ENCODE results near the gene GMCL2.

The GMCL2 gene

DNA sequence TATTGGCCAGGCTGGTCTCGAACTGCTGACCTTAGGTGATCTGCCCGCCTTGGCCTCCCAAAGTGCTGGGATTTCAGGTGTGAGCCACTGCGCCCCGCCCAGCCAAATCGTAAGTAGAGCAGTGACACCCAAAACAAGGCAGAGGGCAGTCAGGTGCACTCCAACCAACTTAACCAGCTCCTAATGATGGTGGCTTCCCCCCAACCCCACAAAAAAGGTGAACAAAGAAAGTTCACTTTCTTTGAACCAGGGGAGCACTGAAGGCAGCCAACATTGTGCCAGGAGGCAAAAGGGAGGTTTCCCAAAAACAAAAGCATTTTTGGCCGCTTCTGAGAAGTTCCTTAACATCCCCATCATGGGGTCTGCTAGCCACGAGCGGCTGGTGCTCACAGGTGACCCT is 9.6 kb downstream of the GMCL2 start:
- no peak for DNase-seq

DNA sequence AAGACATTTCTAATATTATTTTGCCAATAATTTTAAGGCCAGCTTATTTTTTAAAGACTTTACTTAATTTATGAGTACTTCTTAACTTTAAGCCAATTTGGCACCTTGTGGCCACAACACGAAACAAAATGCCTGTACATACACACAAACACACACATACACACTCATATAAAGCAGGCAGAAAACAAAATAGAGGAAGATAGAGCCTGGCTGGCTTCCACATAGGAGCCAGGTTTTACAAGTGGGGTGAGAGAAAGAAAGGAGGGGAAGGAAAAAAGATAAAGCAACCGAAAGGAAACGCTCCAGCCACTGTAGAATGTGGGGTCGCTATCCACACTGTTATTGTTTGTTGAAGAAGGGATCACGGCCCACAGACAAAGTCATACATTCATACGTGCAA is 10.4 kb downstream of the GMCL2 start:
- DNase-seq: no peak

DNA sequence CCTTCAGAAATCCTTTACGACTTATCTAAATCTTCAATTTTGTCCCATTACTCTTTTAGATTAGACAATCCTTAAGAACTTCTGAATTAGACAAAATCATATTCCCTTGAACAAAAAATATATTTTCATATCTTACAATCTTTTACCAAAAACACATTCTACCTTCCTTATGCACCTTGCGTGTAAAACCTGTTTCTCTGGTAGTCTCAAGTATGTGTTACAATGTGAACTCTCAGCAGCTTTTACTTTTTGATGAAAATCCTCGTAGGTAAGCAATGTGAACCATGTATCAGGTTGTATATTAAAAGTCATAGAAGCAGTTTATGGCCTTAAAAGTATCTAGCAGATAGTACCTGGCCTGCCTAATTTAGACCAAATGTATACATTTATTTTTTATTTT is 12.7 kb downstream of the GMCL2 start:
- no peak for DNase-seq

DNA sequence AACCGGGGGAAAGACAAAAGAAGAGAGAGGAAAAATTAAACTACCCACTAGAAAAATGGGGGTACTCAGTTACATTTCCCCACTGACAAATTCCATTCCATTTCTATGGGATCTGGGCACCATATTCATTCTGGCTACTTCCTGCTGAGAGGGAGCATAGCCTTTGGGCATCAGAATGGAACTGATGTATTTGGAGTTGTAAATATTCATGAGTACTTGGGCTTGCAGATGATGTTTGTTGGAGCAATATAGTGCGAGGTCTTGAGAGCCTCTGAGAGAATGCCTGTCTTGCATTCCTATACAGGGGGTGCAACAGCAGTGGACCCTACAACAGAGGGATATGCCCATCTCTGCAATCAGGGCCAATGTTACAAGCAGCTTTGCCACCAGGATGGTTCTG is 16.7 kb downstream of the GMCL2 start:
- DNase-seq: no peak

DNA sequence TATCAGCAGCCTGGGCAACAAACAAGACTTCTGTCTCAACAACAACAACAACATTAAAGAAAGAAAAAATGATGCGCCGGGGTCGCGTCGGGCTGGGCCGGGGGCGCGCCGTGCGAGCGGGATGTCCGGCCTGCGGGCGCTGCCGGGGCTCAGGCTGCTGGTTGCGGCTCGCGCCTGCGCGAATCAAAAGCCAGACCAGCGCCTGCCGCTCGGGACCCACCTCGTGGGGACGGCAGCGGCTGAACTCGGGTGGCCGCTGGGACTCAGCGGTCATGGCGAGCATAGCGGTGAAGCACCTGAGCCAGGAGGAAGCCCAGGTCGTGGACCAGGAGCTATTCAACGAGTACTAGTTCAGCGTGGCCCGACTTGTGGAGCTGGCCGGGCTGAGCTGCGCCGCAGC is 21.6 kb downstream of the GMCL2 start:
- DNase-seq: no peak

DNA sequence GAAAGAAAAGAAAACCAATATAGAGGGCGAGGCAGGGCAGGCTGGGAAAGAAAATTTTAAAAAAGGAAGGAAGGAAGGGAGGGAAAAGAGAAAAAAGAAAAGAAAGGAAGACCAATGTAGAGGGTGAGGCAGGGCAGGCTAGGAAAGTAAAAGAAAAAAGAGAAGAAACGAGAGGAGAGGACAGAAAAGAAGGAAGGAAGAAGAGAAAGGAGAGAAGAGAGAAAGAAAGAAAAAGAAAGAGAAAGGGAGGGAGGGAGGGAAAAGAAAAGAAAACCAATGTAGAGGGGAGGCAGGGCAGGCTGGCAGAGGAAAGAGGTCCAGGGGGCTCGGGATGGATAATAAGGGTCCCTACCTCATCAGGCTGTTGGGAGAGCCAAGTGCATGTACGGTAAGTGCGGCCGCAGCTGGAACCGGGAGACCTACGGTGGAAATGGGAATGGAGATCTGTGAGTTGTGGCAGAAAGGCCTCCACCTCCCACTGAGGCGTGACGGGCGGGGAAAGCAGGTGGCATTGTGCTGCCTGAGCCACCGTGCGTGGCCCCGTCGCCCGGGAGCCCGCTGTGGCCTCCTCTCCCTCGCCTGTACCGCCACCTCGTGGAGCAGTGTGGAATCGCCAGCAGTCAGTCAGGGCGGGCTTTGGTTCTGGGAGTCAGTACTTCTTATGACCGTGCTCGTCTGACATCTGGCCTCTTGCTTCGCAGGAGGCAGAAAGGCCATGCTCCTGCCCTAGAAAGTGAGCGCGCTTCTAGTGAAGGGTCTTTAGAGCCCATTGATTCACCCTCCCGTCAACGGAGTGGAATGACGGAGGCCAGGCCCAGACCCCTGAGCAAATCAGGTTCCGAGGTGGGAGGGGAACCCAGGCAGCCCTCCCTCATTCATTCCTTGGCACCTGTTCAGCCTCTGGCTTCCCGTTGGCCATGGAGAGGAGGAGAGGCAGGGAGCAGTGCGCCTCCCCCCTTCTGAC is 23.1 kb downstream of the GMCL2 start:
- peak; percentile 57 to 81 for DNase-seq

DNA sequence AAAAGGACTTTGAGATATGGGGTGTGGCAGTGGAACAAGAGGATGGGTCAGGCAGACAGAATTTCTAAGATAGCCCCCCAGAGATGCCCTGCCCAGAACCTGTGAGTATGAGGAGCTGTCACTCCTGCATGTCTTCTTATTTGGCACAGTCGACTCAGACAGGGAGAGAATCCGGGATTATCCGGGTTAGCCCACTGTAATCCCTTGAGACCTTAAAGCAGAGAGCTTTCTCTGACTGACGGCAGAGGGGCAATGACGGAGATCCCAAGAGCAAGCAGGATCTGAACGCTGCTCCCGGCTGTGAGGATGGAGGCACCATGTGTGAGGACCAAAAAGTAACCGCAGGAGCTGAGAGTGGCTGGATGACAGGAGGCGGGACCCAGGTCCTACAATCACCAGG is 24.7 kb downstream of the GMCL2 start:
- no peak for DNase-seq

DNA sequence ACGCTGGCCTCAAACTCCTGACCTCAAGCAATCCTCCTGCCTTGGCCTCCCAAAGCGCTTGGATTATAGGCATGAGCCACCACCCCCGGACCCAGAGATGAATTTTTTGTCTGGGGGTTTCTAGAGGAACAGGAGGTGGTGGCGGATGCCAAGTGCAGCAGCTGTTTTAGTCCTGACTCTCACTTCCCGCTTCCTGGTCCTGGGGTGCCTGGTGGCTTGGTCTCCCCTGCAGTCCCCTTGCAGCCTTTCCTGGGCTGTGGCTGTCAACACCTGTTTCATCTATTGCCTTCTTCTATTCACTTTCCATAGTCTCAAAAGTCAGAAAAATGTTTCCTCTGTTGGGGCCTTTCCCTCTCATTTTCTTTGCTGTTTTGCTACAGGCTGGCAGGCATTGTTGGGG is 27.0 kb downstream of the GMCL2 start:
- no peak for DNase-seq

DNA sequence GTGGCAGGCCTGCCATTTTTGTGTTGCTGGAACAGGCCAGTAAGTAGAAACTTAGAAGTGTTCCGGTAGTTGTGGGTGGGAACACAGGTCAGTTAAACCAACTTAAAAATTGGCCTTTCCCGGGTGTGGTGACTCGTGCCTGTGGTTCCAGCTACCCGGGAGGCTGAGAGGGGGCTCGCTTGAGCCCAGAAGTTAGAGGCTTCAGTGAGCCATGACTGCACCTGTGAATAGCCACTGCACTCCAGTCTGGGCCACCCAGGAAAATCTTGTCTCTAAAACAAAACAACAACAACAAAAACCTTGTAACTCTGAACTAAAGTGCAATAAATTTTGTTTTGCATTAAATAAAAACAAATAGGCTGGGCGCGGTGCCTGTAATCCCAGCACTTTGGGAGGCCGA is 32.1 kb downstream of the GMCL2 start:
- no peak for DNase-seq

DNA sequence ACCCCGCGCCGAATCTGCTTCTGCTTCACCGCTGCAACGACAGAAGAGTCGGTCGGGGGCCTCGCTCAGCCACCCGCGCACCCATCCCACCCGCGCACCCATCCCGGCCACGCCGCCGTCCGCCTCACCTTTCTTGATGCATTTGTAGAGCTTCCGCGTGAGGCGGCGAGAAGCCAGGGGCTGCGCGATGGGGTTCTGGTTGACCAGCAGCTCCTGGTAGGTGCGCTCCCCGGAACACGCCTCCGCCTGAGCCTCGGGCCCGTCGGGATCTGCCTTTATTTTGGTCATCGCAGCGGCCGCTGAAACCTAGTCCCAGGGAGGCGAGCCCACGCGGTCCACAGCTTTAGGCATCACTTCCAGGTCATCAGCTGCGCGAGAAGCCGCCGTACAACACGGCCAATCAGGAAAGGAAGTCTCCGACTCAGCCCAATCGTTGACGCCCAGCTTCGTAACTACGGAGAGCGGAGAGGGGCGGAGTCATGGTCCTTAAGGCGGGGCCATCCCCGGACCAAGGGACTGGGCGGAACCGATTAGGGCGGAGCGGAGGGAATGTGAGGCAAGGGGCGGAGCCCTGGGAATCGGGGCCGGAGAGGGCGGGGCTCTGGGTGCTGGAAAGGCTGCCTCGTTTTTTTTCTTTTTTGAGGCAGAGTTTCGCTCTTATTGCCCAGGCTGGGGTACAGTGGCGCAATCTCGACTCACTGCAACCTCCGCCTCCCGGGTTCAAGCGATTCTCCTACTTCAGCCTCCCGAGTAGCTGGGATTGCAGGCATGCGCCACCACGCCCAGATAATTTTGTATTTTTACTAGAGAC is 33.4 kb downstream of the GMCL2 start, which contains the start of gene NHP2:
NHP2 (minus strand) TSS at position 356 of the 811 bp plus-strand sequence; CDS start at position 288, 68 bp downstream.
- peak; percentile 97 to 99 for DNase-seq

DNA sequence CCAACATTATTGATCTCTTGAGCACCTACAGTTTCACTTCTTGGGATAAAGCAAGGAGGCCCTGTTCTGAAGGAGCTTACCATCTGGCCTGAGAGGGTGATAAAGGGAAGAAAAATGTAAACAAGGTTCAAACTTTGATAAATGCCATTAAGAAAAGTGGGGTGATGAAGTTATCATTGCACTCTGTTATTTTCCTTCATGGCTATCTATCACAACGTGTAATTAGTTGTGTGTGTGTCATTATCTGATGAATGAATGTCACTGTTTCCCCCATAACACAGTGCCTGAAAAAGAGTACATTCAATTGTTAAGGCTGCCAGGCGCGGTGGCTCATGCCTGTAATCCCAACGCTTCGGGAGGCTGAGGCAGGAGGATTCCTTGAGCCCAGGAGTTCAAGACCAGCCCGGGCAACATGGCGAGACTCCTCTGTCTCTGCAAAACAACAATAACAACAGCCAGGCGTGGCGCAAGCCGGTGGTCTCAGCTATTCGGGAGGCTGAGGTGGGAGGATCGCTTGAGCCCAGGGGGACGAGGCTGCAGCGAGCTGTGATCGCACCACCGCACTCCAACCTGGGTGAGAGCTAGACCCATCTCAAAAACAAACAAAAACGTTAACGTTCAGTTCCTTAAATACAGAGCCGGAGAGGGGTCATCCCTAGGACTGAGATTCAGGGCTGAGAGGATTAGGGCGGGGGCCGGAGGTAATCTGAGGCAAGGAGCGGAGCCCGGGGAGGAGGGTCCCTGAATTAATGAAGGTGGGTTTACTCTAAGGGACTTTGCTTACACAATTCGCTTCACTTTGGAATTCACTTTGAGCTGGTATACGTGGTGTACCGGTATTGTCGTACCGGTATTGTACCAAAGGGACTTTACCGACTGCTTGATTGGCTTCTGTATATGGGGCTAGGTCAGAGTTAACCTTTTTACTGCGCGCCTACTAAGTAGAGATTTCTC is 34.4 kb downstream of the GMCL2 start:
- DNase-seq: no peak

DNA sequence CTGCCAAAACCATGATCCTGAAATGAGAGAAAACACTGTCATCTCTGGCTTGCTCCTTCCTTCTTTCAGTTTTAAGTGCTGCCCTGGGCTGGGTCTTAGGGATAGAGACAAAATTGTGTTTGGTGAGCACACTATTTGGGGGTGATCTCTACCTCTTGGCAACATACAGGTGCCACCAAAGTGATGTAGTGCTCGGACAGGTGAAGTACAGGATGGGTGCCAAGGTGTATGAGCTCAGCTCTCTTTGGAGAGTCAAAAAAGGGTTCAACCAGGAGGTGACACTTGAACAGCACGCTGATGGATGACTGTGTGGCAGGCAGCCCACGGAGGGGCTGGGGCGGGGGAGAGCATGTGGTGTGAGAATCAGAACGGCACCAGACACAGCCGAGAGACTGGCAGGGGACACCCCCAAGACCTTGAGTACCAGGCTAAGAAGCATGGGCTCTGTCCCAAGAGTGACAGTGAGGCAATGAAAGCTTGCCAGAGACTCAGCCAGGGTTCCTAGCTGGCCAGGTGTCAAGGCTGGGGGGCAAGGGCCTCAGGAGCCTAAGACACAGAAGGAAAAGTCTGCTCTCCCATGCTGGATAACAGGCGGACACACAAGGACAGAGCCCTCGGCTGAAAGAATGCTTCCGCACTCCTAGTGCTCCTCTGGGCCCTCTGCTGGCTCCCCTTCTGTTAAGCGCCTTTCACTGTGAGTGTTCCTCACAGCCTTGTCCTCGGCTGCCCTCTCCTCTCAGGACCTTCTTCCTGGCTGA is 36.0 kb downstream of the GMCL2 start:
- no peak for DNase-seq

DNA sequence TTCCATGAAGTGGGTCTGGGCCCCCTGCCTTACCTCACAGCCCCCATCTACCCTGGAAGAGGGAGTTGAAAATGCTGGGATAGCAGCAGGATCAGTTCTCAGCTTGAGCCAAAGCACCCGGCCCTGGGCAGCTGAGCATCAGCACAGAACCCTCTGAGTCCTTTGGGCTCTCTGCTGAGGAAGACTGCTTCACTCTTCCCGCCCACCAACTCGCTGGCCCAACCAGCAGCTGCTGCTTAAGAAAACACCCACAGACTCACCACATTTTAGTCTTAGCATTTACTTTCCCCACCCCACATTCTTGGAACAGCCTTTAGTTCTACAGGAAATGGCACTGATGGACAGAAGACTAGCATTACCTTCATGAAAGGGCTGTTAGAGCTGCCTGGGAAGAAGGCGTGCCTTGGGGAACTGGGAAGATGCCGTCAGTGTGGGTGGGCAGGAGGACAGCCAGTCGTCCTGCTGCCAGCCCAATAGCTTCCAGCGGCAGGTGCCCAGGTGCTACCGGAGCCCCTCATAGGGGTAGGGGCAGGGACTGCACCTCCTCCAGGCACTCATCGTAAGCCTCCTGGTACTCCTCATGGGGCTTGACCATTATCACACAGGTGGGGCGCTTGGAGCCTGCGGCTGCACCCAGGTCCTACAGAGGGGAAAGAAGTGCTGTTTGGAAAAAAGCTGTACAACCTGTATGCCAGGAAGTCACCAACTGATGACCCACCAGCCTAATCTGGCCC is 37.8 kb downstream of the GMCL2 start:
- no peak for DNase-seq

DNA sequence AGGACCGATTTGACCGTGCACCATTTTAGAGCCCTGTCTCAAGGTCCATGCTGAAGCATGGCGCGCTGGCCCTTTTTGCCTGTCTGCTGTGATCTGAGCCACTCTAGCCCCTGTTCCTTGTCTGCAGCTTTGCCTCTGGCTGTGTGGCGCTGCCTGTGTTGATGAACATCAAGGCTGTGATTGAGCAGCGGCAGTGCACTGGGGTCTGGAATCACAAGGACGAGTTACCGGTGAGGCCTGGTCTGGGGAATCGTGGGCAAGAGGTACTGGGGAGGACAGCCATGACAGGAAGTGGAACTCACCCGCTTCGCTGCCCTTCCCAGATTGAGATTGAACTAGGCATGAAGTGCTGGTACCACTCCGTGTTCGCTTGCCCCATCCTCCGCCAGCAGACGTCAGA is 39.8 kb downstream of the GMCL2 start:
- DNase-seq: no peak

DNA sequence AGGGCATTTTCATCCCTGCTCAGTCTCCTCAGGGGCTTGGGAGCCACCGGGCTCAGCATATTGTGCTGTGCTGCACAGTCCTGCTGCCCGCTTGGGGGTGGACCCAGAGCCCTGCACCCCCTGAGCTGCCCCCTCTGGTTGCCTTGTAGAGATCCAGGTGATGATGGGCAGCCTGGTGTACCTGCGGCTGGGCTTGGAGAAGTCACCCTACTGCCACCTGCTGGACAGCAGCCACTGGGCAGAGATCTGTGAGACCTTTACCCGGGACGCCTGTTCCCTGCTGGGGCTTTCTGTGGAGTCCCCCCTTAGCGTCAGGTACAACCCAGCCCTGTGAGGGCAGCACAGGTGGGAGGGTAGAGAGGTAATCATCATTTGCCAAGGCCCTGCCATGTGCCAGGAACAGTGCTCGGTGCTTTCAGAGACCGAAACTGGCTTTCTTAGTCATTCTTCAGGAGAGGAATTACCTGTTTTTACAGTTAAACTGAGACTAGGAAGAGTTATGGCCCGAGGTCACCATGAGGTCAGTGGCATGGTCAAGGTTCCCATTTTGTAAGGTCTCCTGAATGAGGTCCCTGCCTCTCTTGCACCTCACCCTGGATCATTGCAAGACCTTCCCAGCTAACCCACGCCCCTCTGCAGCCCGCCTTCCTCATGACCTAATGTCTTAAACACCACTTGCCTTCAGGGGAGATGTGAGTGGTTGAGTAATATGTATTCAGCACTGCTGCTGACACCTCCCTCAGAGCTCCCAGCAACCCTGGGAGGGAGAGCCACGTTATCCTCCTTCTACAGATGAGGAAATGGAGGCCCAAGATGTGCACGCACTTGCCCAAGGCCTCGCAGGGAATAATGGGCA is 41.0 kb downstream of the GMCL2 start:
- peak in 1 of 2 experiments; percentile 48 for DNase-seq

DNA sequence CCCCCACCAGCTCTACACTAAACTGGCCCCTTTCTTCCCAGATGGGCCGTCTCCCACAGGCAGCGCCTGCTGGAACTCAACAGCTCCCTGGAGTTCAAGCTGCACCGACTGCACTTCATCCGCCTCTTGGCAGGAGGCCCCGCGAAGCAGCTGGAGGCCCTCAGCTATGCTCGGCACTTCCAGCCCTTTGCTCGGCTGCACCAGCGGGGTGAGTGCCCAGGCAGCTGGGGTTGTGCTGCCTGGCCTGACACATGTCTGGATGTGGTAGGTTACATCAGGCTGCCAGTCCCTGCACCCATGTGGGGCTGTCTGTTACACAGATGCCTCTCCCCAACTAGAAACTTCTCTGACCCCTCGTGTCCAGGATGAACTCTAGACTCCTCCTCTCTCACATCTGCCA is 43.3 kb downstream of the GMCL2 start:
- DNase-seq: no peak

DNA sequence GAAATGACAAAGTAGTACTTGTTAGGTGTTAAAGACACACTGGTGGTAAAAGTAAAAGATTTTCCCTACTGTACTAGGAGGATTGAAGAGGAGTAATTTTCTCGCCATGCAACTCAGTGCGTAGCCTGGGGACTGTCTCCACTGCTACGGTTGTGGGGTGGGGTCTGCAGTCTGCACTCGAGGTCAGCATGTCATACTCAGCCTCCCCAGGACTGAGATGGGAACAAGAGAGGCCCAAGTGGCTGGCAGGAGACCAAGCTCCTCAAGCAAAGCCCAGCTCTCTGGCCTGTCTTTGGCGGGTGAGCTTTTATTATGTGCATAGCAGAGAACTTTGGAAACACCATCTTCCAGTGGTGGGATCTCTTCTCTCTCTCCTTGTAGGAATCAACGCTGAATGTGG is 43.9 kb downstream of the GMCL2 start:
- no peak for DNase-seq

DNA sequence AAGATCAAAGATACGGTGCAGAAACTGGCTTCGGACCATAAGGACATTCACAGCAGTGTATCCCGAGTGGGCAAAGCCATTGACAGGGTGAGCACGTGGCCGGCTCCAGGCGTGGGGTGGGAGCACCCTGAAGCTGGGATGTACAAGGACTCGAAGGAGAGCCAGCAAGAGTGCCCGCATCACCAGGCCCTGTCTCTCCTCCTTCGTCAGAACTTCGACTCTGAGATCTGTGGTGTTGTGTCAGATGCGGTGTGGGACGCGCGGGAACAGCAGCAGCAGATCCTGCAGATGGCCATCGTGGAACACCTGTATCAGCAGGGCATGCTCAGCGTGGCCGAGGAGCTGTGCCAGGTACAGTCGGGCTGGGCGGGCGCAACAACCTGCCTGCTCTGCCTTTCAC is 44.5 kb downstream of the GMCL2 start:
- DNase-seq: no peak

DNA sequence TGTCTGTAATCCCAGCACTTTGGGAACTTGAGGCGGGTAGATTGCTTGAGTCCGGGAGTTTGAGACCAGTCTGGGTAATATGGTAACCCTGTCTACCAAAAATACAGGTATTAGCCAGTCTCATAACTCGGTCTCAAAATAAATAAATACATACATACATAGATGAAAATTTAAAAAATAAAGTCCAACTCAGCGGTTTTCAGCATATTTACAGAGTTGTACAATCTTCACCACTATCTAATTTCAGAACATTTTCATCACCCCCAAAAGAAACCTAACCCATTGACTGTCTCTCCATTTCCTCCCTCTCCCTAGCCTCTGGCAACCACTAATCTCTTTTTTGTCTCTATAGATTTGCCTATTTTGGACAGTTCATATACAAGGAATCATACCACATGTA is 45.6 kb downstream of the GMCL2 start:
- no peak for DNase-seq

DNA sequence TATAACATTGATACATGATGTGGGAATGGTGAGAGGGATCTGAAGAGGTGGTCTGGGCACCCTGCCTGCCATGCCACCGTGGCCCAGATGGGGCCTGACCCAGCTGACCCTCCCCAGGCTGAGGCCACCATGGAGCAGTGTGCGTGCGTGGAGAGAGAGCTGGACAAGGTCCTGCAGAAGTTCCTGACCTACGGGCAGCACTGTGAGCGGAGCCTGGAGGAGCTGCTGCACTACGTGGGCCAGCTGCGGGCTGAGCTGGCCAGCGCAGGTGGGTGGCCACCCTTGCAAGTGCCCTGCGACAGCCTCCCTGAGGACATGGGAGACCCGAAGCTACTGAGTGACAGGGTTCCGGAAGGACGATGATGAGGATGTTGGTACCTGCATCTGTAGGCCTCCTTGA is 49.2 kb downstream of the GMCL2 start:
- DNase-seq: no peak
